Naive thymus-derived CD8-positive, alpha-beta T cell (primary cell): ENCODE measurements around the gene SLC22A6. TPM values are rescaled to one million over a fixed set of nuclear protein-coding genes. Genes with fewer than 3 reads are reported as not detected.
"Not testable (repeated sequence)": the region's sequence is repeated elsewhere in the genome, so short reads cannot be mapped to it uniquely, and the experiment has no call there.

Source experiments
- ATAC-seq, 2 donors: fragments of 150-1000 bp; cut with Tn5 transposase in 1 of 2; sonication (Bioruptor Pico), chemical (Tn5 transposase) in 1 of 2; 1 replicate in 1 of 2; 2 replicates in 1 of 2; pipeline ENCODE4 v1.10.0; 2021; ENCODE audit warnings: mild to moderate bottlenecking in 2 of 2, moderate library complexity in 2 of 2
- POLR2A ChIA-PET: fragments of 350-600 bp; sonication (Branson Sonifier 250); formaldehyde crosslinking; loops from one replicate; lab custom pipeline; 2021; ENCODE audit warnings: antibody characterized with exemption; lab: Charles Lee
- DNase-seq, 10 donors: peaks; one replicate each; pipeline versions ENCODE4 v3.0.0 to v3.0.0-alpha.2; 2020 to 2022
- H3K27ac Mint-ChIP-seq, 10 donors: one replicate each; pipeline ENCODE4 v1.8.0; 2020 to 2022; ENCODE audit warnings: mild to moderate bottlenecking in 10 of 10, mixed read lengths in 10 of 10, moderate library complexity in 4 of 10, inconsistent platforms in 1 of 10
- H3K27me3 Mint-ChIP-seq, 5 donors: one replicate each; pipeline ENCODE4 v1.8.0; 2021 to 2022; ENCODE audit warnings: mixed read lengths in 5 of 5
- H3K36me3 Mint-ChIP-seq, 3 donors: one replicate each; pipeline ENCODE4 v1.8.0; 2020 to 2022; ENCODE audit warnings: mixed read lengths in 3 of 3, mild to moderate bottlenecking in 2 of 3, inconsistent platforms in 1 of 3
- H3K4me1 Mint-ChIP-seq, 4 donors: one replicate each; pipeline ENCODE4 v1.8.0; 2021 to 2022; ENCODE audit warnings: mixed read lengths in 4 of 4
- H3K4me3 Mint-ChIP-seq, 10 donors: one replicate each; pipeline ENCODE4 v1.8.0; 2020 to 2022; ENCODE audit warnings: mild to moderate bottlenecking in 10 of 10, mixed read lengths in 10 of 10, moderate library complexity in 6 of 10, inconsistent platforms in 1 of 10
- H3K9me3 Mint-ChIP-seq, 9 donors: one replicate each; pipeline ENCODE4 v1.8.0; 2020 to 2022; ENCODE audit warnings: mixed read lengths in 9 of 9, mild to moderate bottlenecking in 3 of 9, inconsistent platforms in 1 of 9, moderate library complexity in 1 of 9
- polyA plus RNA-seq, 3 donors: library from polyadenylated mRNA; unstranded; fragments of 300-500 nt; fragmentation: Illumina TruSeq; gene quantifications; one replicate each; pipeline ENCODE4 v1.2.3, GENCODE V29; 2021
- total RNA-seq, 8 experiments: library from RNA in 2 of 8; stranded (reverse) in 2 of 8; gene quantifications; one replicate each; pipeline ENCODE4 v1.2.3 and lab custom pipeline; 2021 to 2026

The SLC22A6 gene
- total and polyA plus RNA-seq, 5 experiments from 2014 or later = not detected

DNA sequence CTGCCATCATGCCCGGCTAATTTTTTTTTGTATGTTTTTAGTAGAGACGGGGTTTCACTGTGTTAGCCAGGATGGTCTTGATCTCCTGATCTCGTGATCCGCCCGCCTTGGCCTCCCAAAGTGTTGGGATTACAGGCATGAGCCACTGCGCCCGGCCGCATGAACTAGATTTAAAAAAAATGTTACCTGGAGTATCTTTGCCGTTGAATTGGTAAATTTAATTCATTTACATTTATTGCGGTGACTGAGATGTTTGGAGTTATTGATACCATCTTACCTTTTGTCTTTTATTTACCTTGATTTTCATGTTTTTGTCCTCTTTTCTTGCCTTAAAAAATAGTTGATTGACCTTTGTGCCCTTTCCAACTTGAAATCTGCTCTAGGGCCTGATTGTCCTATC is 39.2 kb downstream of the SLC22A6 start:
- H3K9me3 Mint-ChIP-seq, POLR2A ChIA-PET, H3K4me3 Mint-ChIP-seq, DNase-seq, ATAC-seq, H3K4me1 Mint-ChIP-seq, H3K36me3 Mint-ChIP-seq, H3K27ac Mint-ChIP-seq: not testable (repeated sequence)
- peaks cover 5 to 20% (median 11%) of the 10 kb centered on the region in 5 donors for H3K27me3 Mint-ChIP-seq

DNA sequence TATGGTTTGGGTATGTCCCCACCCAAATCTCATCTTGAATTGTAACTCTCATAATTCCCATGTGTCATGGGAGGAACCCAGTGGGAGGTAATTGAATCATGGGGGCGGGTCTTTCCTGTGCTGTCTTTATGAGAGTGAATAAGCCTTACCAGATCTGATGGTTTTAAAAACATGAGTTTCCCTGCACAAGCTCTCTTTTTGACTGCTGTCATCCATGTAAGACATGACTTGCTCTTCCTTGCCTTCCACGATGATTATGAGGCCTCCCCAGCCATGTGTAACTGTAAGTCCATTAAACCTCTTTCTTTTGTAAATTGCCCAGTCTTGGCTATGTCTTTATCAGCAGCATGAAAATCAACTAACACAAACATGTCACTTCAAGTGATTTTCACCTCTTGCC is 47.2 kb downstream of the SLC22A6 start:
- peaks cover 0 to 13% (median 0%) of the 10 kb centered on the region in 9 donors for H3K9me3 Mint-ChIP-seq
- peaks cover 0 to 12% (median 3%) of the 10 kb centered on the region in 5 donors for H3K27me3 Mint-ChIP-seq
- H3K27ac Mint-ChIP-seq, H3K36me3 Mint-ChIP-seq, H3K4me1 Mint-ChIP-seq, DNase-seq, H3K4me3 Mint-ChIP-seq, POLR2A ChIA-PET, ATAC-seq: not testable (repeated sequence)

DNA sequence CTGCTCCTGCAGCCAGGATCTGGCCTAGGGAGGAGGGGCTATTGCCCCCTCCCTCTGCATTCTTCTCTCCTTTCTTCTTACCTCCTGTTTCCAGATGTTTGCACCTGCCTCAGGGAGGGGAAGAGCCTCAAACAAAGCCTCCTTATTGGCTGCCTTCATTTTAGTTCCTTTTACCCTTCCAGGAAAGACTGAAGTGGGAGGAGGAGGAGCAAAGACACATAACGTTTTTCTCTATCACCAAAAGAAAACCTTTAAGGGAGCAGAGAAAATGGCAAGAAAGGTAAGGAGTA is 50.3 kb downstream of the SLC22A6 start:
- DNase-seq (no peak), ATAC-seq (no peak)
- Mint-ChIP-seq H3K27me3 (peaks cover 13 to 32% (median 28%) of the 10 kb centered on the region in 5 donors), H3K4me1 (no peaks in the 10 kb centered on the region), H3K9me3 (peaks cover 0 to 13% (median 0%) of the 10 kb centered on the region in 9 donors), H3K4me3 (no peak overlapping the region), H3K27ac (no peak overlapping the region), H3K36me3 (peaks cover 0 to 6% (median 0%) of the 10 kb centered on the region in 3 donors)
- POLR2A ChIA-PET = no interaction called here

DNA sequence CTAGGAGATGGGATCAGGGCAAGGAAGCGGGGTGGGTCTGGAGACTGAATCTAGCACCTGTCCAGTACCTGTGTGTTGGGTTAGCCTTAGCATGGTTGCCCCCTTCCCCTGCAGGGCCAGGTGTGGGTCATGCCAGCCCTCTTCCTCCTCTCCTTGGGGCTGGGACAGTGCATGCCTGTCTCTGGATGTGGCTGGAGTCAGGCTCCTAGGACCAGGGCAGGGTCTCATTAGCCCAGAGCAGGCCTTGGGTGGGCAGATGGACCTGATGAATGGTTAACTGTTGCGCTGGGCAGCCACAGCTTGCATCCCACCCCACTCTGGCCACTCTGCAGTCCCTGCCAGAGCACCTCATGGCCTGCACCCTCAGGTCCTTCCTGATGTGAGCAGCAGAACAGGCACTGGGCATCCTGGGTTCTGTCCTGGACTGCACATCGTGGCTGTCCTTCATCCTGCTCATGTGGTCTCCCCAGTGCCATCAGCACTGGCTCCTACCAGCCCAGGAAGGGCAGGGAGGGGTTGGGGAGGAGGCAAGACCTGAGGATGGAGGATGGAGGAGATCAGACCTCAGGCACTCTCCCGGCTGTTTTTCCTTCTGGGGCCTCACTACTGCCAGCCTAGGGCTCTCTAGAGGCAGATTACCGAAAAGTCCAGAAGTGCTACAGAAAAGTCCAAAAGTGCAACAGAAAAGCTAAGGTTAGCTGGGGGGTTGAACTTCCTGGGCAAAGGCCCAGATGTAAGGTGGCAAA is 50.8 kb downstream of the SLC22A6 start:
- DNase-seq (peak in 1 of 10 donors; percentile 34), ATAC-seq (no peak)
- H3K4me1 Mint-ChIP-seq = no peaks in the 10 kb centered on the region
- H3K4me3 Mint-ChIP-seq = no peak overlapping the region
- POLR2A ChIA-PET = no interaction called here
- H3K36me3 Mint-ChIP-seq = peaks cover 0 to 6% (median 0%) of the 10 kb centered on the region in 3 donors
- peak overlapping the region in 1 of 10 donors; percentile 21 for H3K27ac Mint-ChIP-seq
- peaks cover 0 to 13% (median 0%) of the 10 kb centered on the region in 9 donors for H3K9me3 Mint-ChIP-seq
- peaks cover 12 to 33% (median 32%) of the 10 kb centered on the region in 5 donors for H3K27me3 Mint-ChIP-seq

DNA sequence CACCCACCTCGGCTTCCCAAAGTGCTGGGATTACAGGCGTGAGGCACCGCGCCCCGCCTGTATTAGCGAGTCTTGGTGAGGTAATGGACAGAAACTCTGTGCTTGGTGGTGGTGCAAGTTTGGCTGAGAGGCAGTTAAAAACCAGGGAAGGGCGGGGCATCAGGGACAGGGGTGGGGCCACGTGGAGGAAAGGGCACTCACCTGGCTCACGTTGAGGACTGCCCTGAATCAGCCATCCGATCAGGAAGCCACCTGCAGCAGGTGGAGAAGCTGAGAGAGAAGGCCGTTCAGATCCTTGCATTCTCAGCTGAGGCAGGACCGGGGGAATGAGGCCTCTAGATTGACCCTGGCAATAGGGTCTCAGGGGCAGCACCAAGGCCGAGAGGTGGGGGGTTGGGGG is 51.5 kb downstream of the SLC22A6 start:
- Mint-ChIP-seq H3K9me3 (peaks cover 0 to 13% (median 0%) of the 10 kb centered on the region in 9 donors), H3K27me3 (peaks cover 17 to 40% (median 39%) of the 10 kb centered on the region in 5 donors), H3K36me3 (peaks cover 0 to 6% (median 0%) of the 10 kb centered on the region in 3 donors), H3K27ac (no peak overlapping the region), H3K4me1 (no peaks in the 10 kb centered on the region), H3K4me3 (no peak overlapping the region)
- POLR2A ChIA-PET = no interaction called here
- no peak for ATAC-seq
- peak in 1 of 10 donors; percentile 57 for DNase-seq

DNA sequence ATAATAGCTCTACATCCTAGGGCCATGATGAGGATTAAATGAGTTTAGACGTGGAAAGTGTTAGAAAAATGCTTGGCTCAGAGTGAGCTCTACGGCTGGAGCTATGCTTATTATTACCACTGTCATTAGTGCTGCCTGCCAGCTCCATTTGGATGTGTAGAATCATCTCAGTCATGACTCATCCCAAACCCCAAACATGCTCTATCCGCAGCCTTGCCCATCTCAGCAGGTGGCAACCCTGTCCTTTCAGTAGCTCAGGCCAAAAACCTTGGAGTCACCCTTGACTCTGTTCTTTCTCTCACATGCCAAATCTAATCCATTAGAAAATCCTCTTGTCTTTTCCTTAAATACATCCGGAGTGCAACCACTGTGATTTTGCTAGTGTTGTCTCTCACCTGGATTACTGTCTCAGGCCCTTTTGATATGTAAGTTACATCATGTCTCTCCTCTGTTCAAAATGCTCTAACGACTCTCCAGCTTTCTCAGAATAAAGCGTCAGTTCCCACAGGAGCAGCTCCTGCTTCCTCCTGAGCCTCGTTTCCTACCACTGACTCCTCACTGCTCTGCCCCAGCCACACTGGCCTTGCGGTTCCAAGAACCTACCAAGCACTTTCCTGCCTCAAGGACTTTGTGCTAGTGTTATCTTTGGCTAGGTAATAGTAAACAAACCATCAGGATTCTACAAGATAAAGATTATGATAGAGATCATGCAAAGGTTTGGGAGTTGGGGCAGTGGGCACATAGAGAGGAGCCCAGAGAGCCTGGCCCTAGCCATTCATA is 53.1 kb downstream of the SLC22A6 start:
- ATAC-seq (no peak), DNase-seq (peak in 1 of 10 donors; percentile 32)
- peaks cover 21 to 53% (median 42%) of the 10 kb centered on the region in 5 donors for H3K27me3 Mint-ChIP-seq
- H3K36me3 Mint-ChIP-seq = no peaks in the 10 kb centered on the region
- peaks cover 0 to 8% (median 5%) of the 10 kb centered on the region in 4 donors for H3K4me1 Mint-ChIP-seq
- no peak overlapping the region for H3K27ac Mint-ChIP-seq
- POLR2A ChIA-PET = no interaction called here
- H3K9me3 Mint-ChIP-seq = no peaks in the 10 kb centered on the region
- no peak overlapping the region for H3K4me3 Mint-ChIP-seq

DNA sequence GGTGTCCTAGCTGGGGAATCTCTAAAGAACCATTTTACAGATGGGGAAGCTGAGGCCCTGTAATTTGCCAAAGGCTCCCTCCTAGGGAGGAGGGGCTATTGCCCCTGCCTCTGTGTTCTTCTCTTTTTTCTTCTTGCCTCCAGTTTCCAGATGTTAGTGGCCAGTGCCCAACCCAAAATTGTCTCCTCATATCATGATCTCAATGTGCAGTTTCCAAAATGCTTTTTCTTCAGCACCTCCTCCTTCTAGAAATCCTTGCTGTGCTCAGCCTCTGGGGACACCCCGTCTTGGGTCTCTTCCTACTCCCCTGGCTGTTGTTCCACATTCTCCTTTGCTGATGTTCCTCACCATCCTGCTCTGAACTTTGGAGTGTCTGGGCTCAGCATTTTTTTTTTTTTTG is 54.1 kb downstream of the SLC22A6 start:
- Mint-ChIP-seq H3K27me3 (peaks cover 24 to 63% (median 44%) of the 10 kb centered on the region in 5 donors), H3K36me3 (no peaks in the 10 kb centered on the region), H3K4me1 (peaks cover 2 to 17% (median 15%) of the 10 kb centered on the region in 4 donors), H3K9me3 (no peaks in the 10 kb centered on the region), H3K4me3 (no peak overlapping the region), H3K27ac (no peak overlapping the region)
- ATAC-seq = no peak
- POLR2A ChIA-PET = no interaction called here
- DNase-seq = no peak

DNA sequence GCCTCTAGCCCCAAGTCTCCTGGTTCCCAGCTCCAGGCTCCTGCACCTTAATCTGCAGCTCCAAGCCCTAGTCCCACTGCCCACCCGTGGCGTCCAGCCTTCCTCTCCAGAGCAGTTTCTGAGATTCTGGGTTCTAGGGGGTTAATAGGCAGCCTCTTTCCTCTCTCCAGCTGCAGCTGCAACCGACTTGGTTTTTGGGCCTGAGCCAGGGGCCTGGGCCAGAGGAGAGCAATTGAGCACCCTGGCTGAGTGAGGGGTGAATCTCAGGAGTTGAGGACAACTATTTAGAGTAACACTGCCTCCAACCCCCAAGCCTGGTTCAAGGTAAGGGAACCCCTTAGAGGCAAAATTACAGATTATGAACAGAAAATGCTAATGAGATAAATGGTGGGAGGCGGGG is 54.6 kb downstream of the SLC22A6 start:
- Mint-ChIP-seq H3K9me3 (no peaks in the 10 kb centered on the region), H3K27ac (peak overlapping the region in 1 of 10 donors; percentile 41), H3K4me1 (peaks cover 4 to 22% (median 20%) of the 10 kb centered on the region in 4 donors), H3K36me3 (no peaks in the 10 kb centered on the region), H3K4me3 (no peak overlapping the region), H3K27me3 (peaks cover 29 to 68% (median 49%) of the 10 kb centered on the region in 5 donors)
- POLR2A ChIA-PET = no interaction called here
- no peak for ATAC-seq
- DNase-seq = peak in 1 of 10 donors; percentile 43

DNA sequence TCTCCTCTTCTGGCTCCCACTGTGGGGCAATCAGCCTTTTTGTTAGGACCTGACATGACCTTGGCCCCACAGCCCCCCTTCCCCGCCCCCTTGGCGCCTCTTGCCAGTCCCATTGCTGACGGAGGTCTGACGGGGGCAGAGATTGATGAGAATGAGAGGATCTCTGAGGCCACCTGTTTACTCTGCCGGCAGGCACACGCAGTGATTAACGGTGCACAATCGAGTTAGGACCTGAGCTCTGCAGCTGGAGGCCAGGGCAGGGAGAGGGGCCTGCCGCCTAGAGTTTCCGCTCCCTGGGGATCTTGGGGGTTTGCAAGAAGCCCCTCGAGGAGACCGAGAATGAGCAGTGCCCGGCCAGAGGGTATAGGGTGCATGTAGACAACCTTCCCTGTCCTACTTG is 56.8 kb downstream of the SLC22A6 start:
- Mint-ChIP-seq H3K4me1 (peaks cover 9 to 34% (median 29%) of the 10 kb centered on the region in 4 donors), H3K36me3 (no peaks in the 10 kb centered on the region), H3K27me3 (peaks cover 33 to 85% (median 57%) of the 10 kb centered on the region in 5 donors), H3K9me3 (no peaks in the 10 kb centered on the region), H3K4me3 (peak overlapping the region in 1 of 10 donors; percentile 15), H3K27ac (no peak overlapping the region)
- DNase-seq (no peak), ATAC-seq (no peak)
- POLR2A ChIA-PET = no interaction called here

DNA sequence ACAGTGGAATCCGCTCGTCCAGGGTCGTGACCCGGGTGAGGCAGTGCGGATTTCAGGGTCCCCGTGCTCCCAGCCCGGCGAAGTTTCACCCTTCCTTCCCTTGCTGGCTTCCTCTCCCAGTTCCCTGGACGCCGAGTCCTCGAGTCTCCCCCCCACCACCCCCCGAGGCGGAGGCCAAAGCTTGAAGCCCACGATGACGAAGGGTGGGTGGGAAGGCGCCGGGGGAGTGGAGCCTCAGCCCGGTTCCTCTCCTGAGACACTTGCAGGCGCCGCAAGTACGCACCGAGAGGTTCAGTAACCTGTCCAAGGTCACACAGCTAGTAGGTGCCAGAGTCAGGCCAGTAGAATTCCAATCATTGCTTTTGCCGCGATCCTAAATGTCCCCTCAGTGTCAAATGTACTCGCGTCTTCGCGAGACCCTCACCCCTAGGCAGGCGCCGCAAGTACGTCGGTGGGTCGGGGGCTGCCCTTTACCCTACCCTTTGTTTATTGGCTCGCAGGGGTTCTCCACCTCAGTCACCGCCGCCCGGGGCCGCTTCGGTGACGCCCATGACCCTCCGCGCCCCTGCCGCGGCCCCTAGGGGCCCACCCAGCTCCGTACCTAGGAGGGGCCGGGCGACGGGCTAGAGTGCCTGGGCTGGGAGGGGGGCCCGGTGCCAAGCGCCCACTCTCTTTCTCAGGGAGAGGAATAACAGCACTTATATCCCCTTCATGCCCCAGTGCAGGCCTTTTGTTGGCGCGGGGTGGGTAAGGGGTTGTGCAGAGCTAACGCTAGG is 57.9 kb downstream of the SLC22A6 start:
- Mint-ChIP-seq H3K27ac (peak overlapping the region in 1 of 10 donors; percentile 33), H3K27me3 (peaks cover 36 to 92% (median 61%) of the 10 kb centered on the region in 5 donors), H3K4me1 (peaks cover 9 to 42% (median 33%) of the 10 kb centered on the region in 4 donors), H3K9me3 (no peaks in the 10 kb centered on the region), H3K36me3 (no peaks in the 10 kb centered on the region), H3K4me3 (peak overlapping the region in 6 of 10 donors; percentile 73 to 81 (median 77))
- POLR2A ChIA-PET = no interaction called here
- ATAC-seq = no peak
- no peak for DNase-seq
